Stimulated activated naive CD4-positive, alpha-beta T cell (primary cell): ENCODE measurements around the gene SUCLG1.

ENCODE experiments used
- DNase-seq, 6 experiments: peaks; one replicate each; lab custom pipeline; 2025; lab: John Stamatoyannopoulos, UW

SUCLG1 gene

DNA sequence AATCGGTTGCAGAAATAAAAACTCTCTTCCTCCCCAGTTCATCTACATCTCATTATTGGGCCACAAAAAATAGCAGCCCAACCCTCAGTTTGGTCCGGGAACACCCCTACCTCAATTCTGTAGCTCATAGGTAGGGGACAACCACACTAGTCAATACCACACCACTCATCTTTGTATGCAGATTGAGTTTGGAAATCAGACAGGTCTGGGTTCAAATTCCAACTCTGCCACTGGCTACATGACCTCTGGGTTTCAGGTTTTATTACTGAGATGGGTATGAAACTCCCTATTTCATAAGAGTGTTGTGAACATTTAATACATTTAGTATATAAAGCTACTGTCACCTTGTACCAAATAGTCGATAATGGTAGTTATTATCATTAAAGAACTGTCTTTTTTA, 2.2 kb upstream of the SUCLG1 start:
- no peak for DNase-seq

DNA sequence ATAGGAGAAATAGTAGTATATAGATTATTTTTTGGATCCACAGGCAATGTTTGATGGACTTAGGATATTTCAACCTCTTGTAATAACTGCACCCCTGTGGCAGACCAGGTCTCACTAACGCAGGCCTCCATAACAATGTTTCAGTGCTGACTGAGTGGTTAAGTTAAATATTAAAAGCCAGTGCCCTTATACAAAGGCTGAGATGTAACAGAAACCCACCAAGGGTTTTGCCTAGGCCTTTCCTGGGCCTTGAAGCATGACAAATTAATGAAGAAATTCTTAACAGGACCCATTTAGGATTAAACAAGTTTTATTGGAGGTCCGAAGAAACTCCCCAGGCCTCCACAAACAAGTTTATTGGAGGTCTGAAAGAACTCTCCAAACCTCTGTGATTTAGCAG, 1.6 kb upstream of the SUCLG1 start:
- no peak for DNase-seq

GRCh38 chr2:84459944-84460429, 907 bp upstream of the SUCLG1 start:
- DNase-seq = no peak

- DNase-seq = no peak
Measured at GRCh38 chr2:84458551-84459017, 496 bp downstream of the SUCLG1 start.

GRCh38 chr2:84457686-84458085, 1.4 kb downstream of the SUCLG1 start:
- no peak for DNase-seq

DNA sequence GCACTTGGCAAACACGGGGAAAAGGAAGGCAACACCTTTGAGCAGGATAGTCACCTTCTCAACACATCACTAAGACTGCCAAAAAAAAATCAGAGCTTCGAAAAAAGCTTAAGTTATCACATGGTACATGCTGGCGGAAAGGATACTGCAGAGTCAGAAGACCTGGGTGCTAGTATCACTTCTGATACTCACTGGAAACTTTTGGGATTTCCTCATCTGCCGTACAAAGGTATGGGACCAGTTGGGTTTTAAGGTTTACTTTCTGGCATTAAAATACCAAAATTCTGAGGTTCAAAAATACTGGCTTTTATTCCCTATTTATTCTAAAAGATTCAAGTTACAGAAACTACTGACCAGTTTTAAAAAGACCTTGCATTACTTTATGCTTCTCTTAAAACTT, 2.9 kb downstream of the SUCLG1 start:
- no peak for DNase-seq

GRCh38 chr2:84454581-84454980, 4.5 kb downstream of the SUCLG1 start:
- DNase-seq = no peak

GRCh38 chr2:84452624-84453023, 6.5 kb downstream of the SUCLG1 start:
- no peak for DNase-seq

- no peak for DNase-seq
Measured at GRCh38 chr2:84451579-84451978, 7.5 kb downstream of the SUCLG1 start.

DNA sequence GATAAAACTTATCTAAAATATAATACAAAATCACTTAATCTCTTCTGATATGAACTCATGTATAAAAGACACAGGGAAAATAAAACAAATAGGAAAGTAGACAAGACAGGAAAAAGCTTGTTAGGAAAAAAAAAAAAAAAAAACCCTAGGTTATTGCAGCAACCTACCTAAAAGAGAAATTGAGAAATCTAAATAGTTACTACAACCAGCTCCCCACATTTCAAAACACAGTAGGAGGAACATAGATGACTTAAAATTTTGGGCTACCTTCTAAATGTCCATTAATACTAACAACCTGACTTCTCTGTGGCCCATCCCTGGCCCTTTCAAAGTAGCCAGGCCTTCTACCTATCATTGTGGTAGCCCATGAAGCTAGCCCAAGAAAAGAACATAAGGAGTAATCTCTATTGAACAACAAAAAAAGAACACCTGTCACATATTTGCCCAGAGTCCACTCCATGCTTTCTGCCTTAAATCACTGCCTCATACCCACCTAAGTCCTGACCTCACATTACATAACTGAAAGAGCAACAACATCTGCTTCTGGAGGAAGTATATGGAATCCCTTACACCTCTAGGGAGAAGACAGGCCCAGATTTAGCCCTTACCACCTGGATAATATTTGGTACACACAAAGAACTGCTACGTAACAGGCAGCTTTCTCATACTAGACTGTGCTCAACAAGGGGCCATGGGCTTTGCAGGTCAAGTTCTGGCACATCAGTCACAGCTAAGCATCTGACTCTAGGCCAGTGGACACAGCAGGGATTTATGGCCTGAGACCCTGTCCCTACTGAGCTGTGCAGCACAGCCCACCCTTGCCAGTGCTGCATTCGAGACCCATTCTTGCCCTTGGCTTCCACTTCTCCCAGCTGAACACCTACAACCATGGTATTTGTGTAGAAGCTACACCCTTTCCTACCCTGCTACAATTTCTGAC, 8.5 kb downstream of the SUCLG1 start:
- DNase-seq = no peak

DNA sequence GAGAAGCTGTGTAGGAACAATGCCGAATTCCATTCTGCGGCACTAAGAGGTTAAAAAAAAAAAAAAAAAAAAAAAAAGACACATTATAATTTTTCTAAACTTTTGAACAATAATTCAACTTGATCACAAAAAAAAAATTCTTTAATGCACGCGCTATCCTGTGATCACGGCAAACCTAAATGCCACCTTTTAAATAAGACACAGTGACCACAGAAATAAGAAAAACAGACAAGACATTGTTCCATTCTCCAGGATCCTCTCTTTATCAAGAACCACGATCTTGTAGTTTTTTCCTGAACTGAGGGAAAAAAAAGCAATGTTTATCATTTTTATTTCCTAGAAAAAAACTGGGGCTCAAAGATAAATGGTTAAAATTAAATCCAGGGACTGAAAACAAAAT, 9.4 kb downstream of the SUCLG1 start:
- DNase-seq = no peak

- DNase-seq = no peak
Measured at GRCh38 chr2:84449055-84449454, 10.0 kb downstream of the SUCLG1 start.

GRCh38 chr2:84443477-84443876, 15.6 kb downstream of the SUCLG1 start:
- no peak for DNase-seq

DNA sequence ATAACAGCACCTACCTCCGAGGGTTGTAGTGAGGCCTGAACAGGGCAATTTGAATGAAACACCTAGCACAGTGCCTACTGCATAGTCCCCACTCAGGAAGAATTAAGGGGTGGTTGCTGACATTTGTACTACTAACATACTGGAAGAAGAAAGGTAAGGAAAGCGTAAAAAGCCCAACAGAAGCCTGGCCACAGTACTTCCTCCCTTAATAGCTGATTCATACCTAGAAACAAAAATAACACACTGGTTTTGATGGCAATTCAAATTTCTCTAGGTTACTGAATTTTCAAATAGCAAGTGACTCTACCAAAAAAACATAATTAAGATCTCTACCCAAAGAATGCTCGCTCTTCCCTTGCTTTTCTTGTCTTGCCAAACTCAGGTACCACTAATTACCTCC, 16.2 kb downstream of the SUCLG1 start:
- no peak for DNase-seq

- DNase-seq = no peak
Measured at GRCh38 chr2:84441505-84441904, 17.6 kb downstream of the SUCLG1 start.

GRCh38 chr2:84441036-84441435, 18.0 kb downstream of the SUCLG1 start:
- DNase-seq = no peak

DNA sequence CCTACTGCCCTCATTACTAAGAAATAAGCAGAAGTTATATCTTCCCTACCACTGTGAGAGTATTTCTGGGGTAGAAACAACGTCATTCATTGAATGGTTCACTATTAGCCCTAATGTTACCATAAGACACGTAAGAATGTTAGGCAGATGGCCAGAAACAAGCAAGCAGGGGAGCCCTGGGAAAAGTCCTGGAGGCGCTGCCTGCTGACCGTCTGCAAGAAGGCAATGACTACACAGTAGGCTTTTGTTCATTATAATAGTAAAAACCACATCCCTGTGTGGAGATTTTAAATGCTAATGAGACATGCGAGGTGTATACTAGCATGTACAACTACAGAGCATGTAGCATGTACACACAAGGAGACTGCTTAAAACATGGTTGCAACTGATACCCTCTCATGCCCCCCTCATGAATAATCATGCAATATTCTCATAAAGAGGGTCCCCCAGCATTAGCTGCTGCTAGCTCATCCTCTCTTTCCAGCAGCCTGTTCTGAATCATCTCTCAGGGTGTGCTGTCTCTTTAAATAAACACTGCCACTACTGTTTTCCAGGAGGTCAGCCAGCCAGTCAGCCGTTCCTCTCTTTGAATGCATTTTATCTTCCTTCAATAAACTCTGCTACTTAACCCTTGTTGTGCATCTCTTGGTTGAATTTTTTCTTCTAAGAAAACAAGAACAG, 23.6 kb downstream of the SUCLG1 start:
- no peak for DNase-seq

DNA sequence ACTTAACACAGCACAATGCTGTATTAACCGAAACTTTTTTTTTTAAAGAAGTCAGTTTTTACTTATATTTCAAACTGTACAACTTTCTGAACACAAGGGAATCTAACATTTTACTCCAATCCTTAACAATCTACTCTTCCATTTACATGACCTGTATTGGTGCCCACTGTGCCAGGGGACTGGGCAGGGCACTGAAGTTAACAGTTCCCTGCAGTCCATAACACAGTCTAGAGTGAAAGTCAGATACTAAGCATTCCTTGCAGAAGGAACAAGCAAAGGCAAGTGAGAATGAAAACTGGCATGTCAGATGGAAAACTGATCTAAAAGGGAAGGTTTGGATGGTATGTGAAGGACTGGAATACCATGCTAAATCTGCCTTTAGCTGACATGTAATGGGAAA, 29.8 kb downstream of the SUCLG1 start:
- DNase-seq = no peak

- DNase-seq = no peak
Measured at GRCh38 chr2:84427235-84428138, 31.6 kb downstream of the SUCLG1 start.

DNA sequence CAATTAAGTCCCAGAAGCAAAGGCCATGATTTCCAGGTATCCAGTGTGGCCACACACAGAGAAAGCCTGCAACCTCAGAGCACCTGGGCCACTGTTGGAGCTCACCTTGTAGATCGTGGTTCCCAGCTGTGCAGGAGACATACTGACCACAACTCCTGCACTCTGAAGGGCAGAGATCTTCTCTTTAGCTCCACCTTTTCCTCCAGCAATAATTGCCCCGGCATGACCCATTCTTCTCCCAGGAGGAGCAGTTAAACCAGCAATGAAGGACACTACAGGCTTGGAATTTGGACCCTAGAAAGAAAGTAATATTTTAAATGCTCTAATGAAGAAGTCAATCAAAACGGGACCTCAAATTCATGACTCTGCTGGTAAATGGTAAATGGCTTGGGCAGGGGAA, 33.8 kb downstream of the SUCLG1 start:
- DNase-seq = no peak

DNA sequence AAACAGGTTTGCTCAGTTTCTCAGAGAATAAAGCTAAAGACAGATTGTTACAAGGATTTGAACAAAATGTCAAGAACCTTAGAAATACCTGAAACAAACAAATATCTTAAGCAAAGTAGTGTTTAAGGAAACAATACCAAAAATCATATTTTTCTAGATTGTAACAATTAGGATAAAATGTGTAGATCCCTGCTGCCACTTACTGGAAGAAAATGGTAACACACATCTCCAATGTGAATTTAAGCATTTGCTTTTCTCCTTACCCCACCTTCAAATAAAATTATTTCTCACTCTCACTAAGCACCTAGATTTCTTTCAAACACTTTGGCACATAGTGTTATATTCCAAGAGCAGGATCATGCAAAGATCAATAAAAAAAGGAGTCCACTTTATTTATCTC, 34.9 kb downstream of the SUCLG1 start:
- DNase-seq = no peak

- no peak for DNase-seq
Measured at GRCh38 chr2:84421791-84422190, 37.3 kb downstream of the SUCLG1 start.
